BJ (cell line): ENCODE data around the gene TRAK1. TPM values are rescaled to one million over a fixed set of nuclear protein-coding genes. Genes with fewer than 3 reads are reported as not detected.

ENCODE experiments used
- CTCF ChIA-PET: fragments of 350-600 bp; formaldehyde crosslinking; extraction: SDS; loops from one replicate; lab custom pipeline; 2021; ENCODE audit warnings: antibody characterized with exemption, inconsistent platforms; lab: Yijun Ruan, JAX
- POLR2A ChIA-PET: fragments of 300-600 bp; sonication (Branson Sonifier 250); formaldehyde crosslinking; extraction: SDS; loops from one replicate; lab custom pipeline; 2021; ENCODE audit warnings: antibody characterized with exemption; lab: Charles Lee
- DNase-seq: peaks from one replicate; pipeline ENCODE4 v3.0.0-alpha.2; 2011; ENCODE audit warnings: low read depth
- H3K27me3 ChIP-seq: 2 replicates; pipeline ENCODE4 v1.6.0; 2011; ENCODE audit warnings: low read length; ENCODE audit not compliant: control insufficient read depth, insufficient read depth
- H3K36me3 ChIP-seq: 2 replicates; pipeline ENCODE4 v1.5.1; 2011; ENCODE audit warnings: low read length; ENCODE audit not compliant: control insufficient read depth, insufficient read depth
- H3K4me3 ChIP-seq: 2 replicates; pipeline ENCODE4 v1.5.1; 2011; ENCODE audit warnings: low read depth, mild to moderate bottlenecking, control low read depth, low read length
- CTCF ChIP-seq: IDR thresholded peaks from 2 replicates; pipeline ENCODE4 v1.5.1; 2011; ENCODE audit warnings: low read depth, mild to moderate bottlenecking, control low read depth, inconsistent platforms, low read length, moderate library complexity; ENCODE audit not compliant: insufficient read depth
- polyA plus RNA-seq: library from polyadenylated mRNA; depleted of rRNA; stranded (reverse); fragments of >200 nt; gene quantifications from 2 replicates; pipeline ENCODE4 v1.2.3, GENCODE V29; 2011

TRAK1 gene
- polyA plus RNA-seq, 1 experiment: 36.3 TPM

GRCh38 chr3:42166662-42167300 is 75.6 kb downstream of the TRAK1 start:
- DNase-seq: no peak
- Histone ChIP-seq H3K27me3 (no peaks in the 10 kb centered on the region), H3K36me3 (no peaks in the 10 kb centered on the region), H3K4me3 (no peak overlapping the region)
- POLR2A ChIA-PET: no interaction called here
- CTCF ChIA-PET: interaction anchor here (0.5 to 1.3 kb wide), 3 partner anchors 24 to 360 kb away, joined by 3 to 4 read pairs (median 3); no protein-coding TSS in a partner anchor
- TF ChIP-seq CTCF: no peak

DNA sequence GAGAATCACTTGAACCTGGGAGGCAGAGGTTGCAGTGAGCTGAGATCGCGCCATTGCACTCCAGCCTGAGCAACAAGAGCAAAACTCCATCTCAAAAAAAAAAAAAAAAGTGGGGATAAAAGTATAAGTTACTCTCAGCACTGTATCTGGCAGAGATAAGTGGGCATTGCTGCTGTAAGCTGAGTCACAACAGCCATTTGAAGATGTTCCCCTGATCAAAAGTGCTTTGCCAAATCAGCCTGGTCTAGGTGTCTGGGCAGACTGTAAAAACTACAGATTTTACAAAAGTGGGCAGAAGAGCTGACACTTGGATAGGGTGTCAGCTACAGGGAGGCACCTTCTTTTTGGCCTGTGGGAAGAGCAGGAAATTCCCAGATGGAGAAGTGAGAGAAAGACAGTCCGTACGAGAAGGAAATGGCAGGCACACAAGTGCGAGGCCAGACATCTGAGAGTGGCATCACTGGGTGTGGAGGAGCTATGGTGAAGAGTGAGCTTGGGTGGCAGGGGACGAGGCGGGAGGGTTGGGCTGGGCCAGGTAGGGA is 78.5 kb downstream of the TRAK1 start:
- CTCF ChIA-PET: interaction anchor here (0.9 kb wide), 1 partner anchor 9 kb away, joined by 3 read pairs; no protein-coding TSS in a partner anchor
- no peaks in the 10 kb centered on the region for H3K27me3 ChIP-seq
- POLR2A ChIA-PET: no interaction called here
- H3K4me3 ChIP-seq: no peak overlapping the region
- TF ChIP-seq CTCF: no peak
- no peak for DNase-seq
- H3K36me3 ChIP-seq: no peaks in the 10 kb centered on the region

GRCh38 chr3:42172047-42172654 is 81.0 kb downstream of the TRAK1 start:
- POLR2A ChIA-PET: no interaction called here
- CTCF ChIA-PET: no interaction called here
- TF ChIP-seq CTCF: no peak
- no peaks in the 10 kb centered on the region for H3K27me3 ChIP-seq
- H3K36me3 ChIP-seq: no peaks in the 10 kb centered on the region
- no peak overlapping the region for H3K4me3 ChIP-seq
- no peak for DNase-seq

GRCh38 chr3:42173307-42173706 is 82.2 kb downstream of the TRAK1 start:
- no peak overlapping the region for H3K4me3 ChIP-seq

More at GRCh38 chr3:42173307-42173706, 82.2 kb downstream of the TRAK1 start:
- no peak for TF ChIP-seq CTCF
- DNase-seq: no peak
- POLR2A ChIA-PET: no interaction called here
- H3K36me3 ChIP-seq: no peaks in the 10 kb centered on the region
- CTCF ChIA-PET: no interaction called here
- no peaks in the 10 kb centered on the region for H3K27me3 ChIP-seq
